Jurkat, Clone E6-1 (cell line): ENCODE measurements around the gene AHNAK2.
"Not testable (repeated sequence)": the region's sequence is repeated elsewhere in the genome, so short reads cannot be mapped to it uniquely, and the experiment has no call there.

ENCODE experiments used
- DNase-seq: peaks from one replicate; pipeline ENCODE4 v3.0.0-alpha.2; 2011; ENCODE audit warnings: low read depth, low spot score
- H3K4me3 ChIP-seq: 2 replicates; pipeline ENCODE4 v1.5.1; 2011; ENCODE audit warnings: mild to moderate bottlenecking, low read length, control low read depth, moderate library complexity

Gene AHNAK2

DNA sequence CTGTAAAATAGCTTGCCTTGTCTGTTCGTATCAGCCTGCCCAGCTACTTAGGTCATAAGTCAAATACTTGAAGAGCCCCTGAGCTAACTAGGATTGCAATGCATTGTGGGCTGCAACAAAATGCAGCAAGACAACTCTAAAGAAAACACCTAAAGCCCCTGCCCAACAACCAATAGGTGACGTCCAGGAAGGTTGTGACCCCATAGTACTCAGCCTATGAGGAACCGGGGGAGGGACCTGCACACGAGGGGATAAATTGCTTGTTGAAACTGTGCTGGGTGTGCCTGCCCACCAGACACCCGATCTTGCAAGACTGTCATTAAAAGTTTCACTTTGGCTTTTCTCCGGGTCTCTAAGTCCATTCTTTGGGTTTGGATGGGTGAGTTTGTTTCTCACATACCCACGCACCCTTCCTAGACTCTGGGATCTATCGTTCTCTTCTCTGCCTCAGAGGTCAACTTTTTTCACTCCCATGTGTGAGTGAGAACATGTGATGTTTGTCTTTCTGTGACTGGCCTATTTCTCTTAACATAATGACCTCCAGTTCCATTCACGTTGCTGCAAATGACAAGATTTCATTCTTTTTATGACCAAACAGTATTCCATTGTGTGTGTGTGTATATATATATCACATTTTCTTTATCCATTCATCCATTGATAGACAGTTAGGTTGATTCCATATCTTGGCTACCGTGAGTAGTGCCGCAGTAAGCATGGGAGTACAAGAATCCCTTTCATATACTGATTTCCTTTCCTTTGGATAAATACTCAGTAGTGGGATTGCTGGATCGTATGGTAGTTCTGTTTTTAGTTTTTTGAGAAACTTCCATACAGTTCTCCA is 58.8 kb downstream of the AHNAK2 start:
- not testable (repeated sequence) for H3K4me3 ChIP-seq, DNase-seq

GRCh38 chr14:104917993-104918392 is 60.2 kb downstream of the AHNAK2 start:
- DNase-seq, result no peak
- H3K4me3 ChIP-seq, result no peak overlapping the region

DNA sequence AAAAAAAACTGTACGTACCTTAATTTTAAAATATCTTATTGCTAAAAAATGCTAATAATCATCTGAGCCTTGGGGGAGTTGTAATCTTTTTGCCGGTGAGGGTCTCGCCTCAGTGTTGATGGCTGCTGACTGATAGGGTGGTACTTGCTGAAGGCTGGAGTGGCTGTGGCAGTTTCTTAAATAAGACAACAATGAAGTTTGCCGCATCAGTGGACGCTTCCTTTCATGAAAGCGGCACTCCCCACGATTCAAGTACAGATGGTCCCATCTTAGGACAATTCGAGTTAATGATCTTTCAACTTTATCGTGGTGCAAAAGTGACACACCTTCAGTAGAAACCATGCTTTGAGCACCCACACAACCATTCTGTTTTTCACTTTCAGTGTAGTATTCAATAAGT is 61.1 kb downstream of the AHNAK2 start:
- no peak overlapping the region for H3K4me3 ChIP-seq
- no peak for DNase-seq

DNA sequence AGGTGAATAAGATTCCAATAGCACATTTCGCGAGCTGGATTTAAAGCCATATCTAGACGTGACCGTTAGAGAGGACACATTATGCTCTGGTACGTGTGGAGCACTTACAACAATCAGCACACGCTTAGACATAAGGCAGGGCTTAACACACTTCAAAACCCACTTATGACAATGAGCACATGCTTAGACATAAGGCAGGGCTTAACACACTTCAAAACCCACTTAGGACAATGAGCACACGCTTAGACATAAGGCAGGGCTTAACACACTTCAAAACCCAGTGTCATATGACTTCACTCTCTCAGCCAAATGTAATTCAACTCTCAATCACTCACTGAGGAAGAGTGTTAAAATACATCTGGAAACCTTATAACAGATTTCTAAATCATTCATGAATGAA is 64.7 kb downstream of the AHNAK2 start:
- no peak overlapping the region for H3K4me3 ChIP-seq
- DNase-seq, result no peak

- no peak overlapping the region for H3K4me3 ChIP-seq
- DNase-seq, result no peak
Measured at GRCh38 chr14:104912053-104912452, 66.1 kb downstream of the AHNAK2 start.

- DNase-seq, result no peak
- no peak overlapping the region for H3K4me3 ChIP-seq
Measured at GRCh38 chr14:104908303-104908702, 69.9 kb downstream of the AHNAK2 start.

DNA sequence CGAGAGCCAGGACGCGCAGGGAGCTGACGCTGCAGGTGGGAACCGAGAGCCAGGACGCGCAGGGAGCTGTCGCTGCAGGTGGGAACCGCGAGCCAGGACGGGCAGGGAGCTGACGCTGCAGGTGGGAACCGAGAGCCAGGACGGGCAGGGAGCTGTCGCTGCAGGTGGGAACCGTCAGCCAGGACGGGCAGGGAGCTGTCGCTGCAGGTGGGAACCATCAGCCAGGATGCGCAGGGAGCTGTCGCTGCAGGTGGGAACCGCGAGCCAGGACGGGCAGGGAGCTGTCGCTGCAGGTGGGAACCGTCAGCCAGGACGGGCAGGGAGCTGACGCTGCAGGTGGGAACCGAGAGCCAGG is 72.6 kb downstream of the AHNAK2 start:
- not testable (repeated sequence) for H3K4me3 ChIP-seq, DNase-seq

- DNase-seq, H3K4me3 ChIP-seq: not testable (repeated sequence)
Measured at GRCh38 chr14:104904650-104905578, 73.3 kb downstream of the AHNAK2 start.

- no peak for DNase-seq
- no peak overlapping the region for H3K4me3 ChIP-seq
Measured at GRCh38 chr14:104903990-104904389, 74.2 kb downstream of the AHNAK2 start.

GRCh38 chr14:104900639-104901512 is 77.3 kb downstream of the AHNAK2 start:
- DNase-seq, result no peak
- no peak overlapping the region for H3K4me3 ChIP-seq

GRCh38 chr14:104899781-104900180 is 78.4 kb downstream of the AHNAK2 start:
- no peak for DNase-seq

GRCh38 chr14:104898870-104899510 is 79.2 kb downstream of the AHNAK2 start:
- H3K4me3 ChIP-seq, result no peak overlapping the region
- no peak for DNase-seq

More at GRCh38 chr14:104899781-104900180, 78.4 kb downstream of the AHNAK2 start:
- H3K4me3 ChIP-seq, result no peak overlapping the region

- no peak overlapping the region for H3K4me3 ChIP-seq
- no peak for DNase-seq
Measured at GRCh38 chr14:104898195-104898558, 80.0 kb downstream of the AHNAK2 start.

- no peak for DNase-seq
- no peak overlapping the region for H3K4me3 ChIP-seq
Measured at GRCh38 chr14:104897330-104898194, 80.6 kb downstream of the AHNAK2 start.

- H3K4me3 ChIP-seq, result no peak overlapping the region
- DNase-seq, result peak; percentile 69
Measured at GRCh38 chr14:104895786-104896661, 82.2 kb downstream of the AHNAK2 start.

GRCh38 chr14:104895207-104895785 is 82.9 kb downstream of the AHNAK2 start:
- no peak for DNase-seq
- peak overlapping the region; percentile 11; the same call in 1 of the 2 replicates for H3K4me3 ChIP-seq
